PFSK-1 (cell line): ENCODE measurements around the gene DUSP16.

Experiments used
- FOXP2 ChIP-seq: optimal IDR thresholded peaks from 2 replicates; pipeline ENCODE3; 2011; ENCODE audit warnings: borderline replicate concordance, control low read depth, inconsistent platforms; ENCODE audit not compliant: insufficient read depth; ENCODE audit errors: extremely low read length, extremely low read depth
- POLR2AphosphoS5 ChIP-seq: IDR thresholded peaks from 2 replicates; pipeline ENCODE4 v1.6.1; 2012; ENCODE audit warnings: low read depth, mild to moderate bottlenecking, control low read depth, low read length, moderate library complexity
- SIN3A ChIP-seq: IDR thresholded peaks from 2 replicates; pipeline ENCODE4 v1.6.1; 2012; ENCODE audit warnings: mild to moderate bottlenecking, low read length, moderate library complexity, borderline replicate concordance; ENCODE audit not compliant: insufficient read depth
- TAF1 ChIP-seq: IDR thresholded peaks from 2 replicates; pipeline ENCODE4 v1.6.1; 2012; ENCODE audit warnings: low read length, control low read depth, borderline replicate concordance; ENCODE audit not compliant: insufficient read depth
- TF ChIP-seq, protein P1 (sequence below), 2 experiments: IDR thresholded peaks; 2 replicates each; pipeline versions ENCODE4 v1.6.1 to v1.8.0; 2011 to 2012; ENCODE audit warnings: low read depth in 2 of 2, low read length in 2 of 2, control low read depth in 1 of 2, inconsistent platforms in 1 of 2, mild to moderate bottlenecking in 1 of 2, moderate library complexity in 1 of 2; ENCODE audit not compliant: insufficient read depth in 1 of 2

Gene DUSP16

DNA sequence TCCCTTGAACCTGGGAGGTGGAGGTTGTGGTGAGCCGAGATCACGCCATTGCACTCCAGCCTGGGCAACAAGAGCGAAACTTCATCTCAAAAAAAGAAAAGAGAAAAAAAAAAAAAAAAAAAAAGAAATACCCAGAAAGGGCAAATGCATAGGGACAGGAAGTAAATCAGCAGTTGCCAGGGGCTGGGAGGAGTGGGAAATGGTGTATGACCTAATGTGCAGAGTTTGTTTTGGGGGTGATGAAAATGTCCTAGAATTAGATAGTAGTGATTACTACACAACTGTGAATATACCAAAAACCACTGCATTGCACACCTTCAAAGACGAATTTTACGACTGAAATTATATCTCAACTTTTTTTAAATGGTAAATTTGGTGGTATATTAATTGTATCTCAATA, 20.4 kb downstream of the DUSP16 start:
- TF ChIP-seq FOXP2 (no peak), TAF1 (no peak), POLR2AphosphoS5 (no peak), SIN3A (no peak)

- TF ChIP-seq SIN3A (no peak), FOXP2 (no peak)
- TF ChIP-seq, protein P1, sequence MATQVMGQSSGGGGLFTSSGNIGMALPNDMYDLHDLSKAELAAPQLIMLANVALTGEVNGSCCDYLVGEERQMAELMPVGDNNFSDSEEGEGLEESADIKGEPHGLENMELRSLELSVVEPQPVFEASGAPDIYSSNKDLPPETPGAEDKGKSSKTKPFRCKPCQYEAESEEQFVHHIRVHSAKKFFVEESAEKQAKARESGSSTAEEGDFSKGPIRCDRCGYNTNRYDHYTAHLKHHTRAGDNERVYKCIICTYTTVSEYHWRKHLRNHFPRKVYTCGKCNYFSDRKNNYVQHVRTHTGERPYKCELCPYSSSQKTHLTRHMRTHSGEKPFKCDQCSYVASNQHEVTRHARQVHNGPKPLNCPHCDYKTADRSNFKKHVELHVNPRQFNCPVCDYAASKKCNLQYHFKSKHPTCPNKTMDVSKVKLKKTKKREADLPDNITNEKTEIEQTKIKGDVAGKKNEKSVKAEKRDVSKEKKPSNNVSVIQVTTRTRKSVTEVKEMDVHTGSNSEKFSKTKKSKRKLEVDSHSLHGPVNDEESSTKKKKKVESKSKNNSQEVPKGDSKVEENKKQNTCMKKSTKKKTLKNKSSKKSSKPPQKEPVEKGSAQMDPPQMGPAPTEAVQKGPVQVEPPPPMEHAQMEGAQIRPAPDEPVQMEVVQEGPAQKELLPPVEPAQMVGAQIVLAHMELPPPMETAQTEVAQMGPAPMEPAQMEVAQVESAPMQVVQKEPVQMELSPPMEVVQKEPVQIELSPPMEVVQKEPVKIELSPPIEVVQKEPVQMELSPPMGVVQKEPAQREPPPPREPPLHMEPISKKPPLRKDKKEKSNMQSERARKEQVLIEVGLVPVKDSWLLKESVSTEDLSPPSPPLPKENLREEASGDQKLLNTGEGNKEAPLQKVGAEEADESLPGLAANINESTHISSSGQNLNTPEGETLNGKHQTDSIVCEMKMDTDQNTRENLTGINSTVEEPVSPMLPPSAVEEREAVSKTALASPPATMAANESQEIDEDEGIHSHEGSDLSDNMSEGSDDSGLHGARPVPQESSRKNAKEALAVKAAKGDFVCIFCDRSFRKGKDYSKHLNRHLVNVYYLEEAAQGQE (IDR thresholded peaks at IDR 0.05; ENCODE audit: insufficient read depth in 1 of 2, low read depth in 2 of 2, low read length in 2 of 2) = no peak
Measured at GRCh38 chr12:12541782-12542181, 20.9 kb downstream of the DUSP16 start.

GRCh38 chr12:12540261-12541013, 22.2 kb downstream of the DUSP16 start:
- TF ChIP-seq TAF1 (no peak), FOXP2 (no peak)

DNA sequence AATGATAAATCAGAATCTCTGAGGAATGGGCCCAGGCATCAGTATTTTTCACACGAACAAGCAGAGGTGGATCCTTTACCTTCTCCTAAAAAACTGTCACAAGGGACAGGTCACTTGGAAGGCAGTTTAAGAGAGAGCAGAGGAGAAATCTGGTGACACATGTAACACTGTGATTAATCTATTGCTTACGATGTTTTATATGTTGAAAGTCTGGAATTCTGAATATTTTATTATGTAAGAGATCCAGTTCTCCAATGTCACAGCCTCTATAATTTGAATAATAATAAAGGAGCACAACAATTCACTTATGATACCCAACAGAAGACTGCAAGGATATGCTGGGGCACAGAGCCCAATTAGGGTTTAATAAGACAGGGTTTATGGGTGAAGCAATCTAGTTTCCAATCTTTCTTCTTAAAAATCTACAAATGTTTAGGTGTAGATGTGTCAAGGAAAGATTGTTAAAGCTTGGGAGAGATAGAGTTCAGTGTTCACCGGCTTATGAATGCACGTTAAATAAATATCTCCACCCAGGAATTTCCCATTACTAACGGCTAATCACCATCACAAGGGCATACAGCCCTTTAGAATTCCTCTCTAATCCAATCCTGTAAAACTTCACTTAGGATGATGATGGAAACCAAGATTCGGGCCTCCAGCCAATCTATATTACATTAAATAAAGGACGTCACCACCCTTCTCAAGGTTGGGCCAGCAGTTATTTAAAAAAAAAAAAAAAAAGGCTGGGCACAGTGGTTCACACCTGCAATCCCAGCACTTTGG, 23.4 kb downstream of the DUSP16 start:
- TF ChIP-seq, protein P1 (IDR thresholded peaks at IDR 0.05; ENCODE audit: insufficient read depth in 1 of 2, low read depth in 2 of 2, low read length in 2 of 2) = no peak
- no peak for TF ChIP-seq TAF1
- no peak for TF ChIP-seq SIN3A
- TF ChIP-seq FOXP2 = no peak
- no peak for TF ChIP-seq POLR2AphosphoS5

- no peak for TF ChIP-seq POLR2AphosphoS5
- no peak for TF ChIP-seq FOXP2
- TF ChIP-seq SIN3A = no peak
- TF ChIP-seq TAF1 = no peak
- TF ChIP-seq, protein P1 (IDR thresholded peaks at IDR 0.05; ENCODE audit: insufficient read depth in 1 of 2, low read depth in 2 of 2, low read length in 2 of 2) = no peak
Measured at GRCh38 chr12:12538535-12538934, 24.1 kb downstream of the DUSP16 start.

- TF ChIP-seq TAF1 = no peak
- TF ChIP-seq SIN3A = no peak
- no peak for TF ChIP-seq POLR2AphosphoS5
- TF ChIP-seq FOXP2 = no peak
- TF ChIP-seq, protein P1 (IDR thresholded peaks at IDR 0.05; ENCODE audit: insufficient read depth in 1 of 2, low read depth in 2 of 2, low read length in 2 of 2) = no peak
Measured at GRCh38 chr12:12537421-12537820, 25.2 kb downstream of the DUSP16 start.
